ENCODE results near the gene RMRP. TPM values are rescaled to one million over a fixed set of nuclear protein-coding genes. Genes with fewer than 3 reads are reported as not detected.
"Not testable (repeated sequence)": the region's sequence is repeated elsewhere in the genome, so short reads cannot be mapped to it uniquely, and the experiment has no call there.

Gene RMRP
- total RNA-seq, 1 experiment from 2014 or later: 36,790 TPM

DNA sequence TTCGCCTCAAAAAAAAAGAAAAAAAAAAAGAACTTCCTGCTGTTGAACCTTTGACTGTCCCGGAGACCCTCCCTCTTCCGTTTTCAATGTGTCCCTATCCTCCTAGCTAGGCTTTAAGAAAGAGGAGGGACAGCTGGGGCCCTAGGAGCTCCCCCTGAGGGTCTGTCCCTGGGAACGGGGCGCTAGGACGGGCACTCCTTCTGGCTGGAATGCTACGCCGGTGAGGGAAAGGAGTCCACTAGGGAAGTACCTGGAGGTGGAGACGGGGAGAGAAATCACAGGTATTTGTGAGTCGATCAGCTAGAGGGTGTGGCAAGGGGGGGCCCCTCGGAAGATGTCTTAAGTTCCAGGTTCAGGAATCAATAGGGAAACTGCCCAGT lies 11.7 kb downstream of the RMRP start:
- Histone ChIP-seq H3K4me2 (ENCODE audit: low read length) (peak overlapping the region; percentile 90), H3K9me2 (replicated peaks; ENCODE audit: low read length) (no peaks in the 10 kb centered on the region), H3K9me3 (ENCODE audit: low read length) (no peaks in the 10 kb centered on the region), H3F3A (ENCODE audit: low read length, unreplicated experiment) (no peaks in the 10 kb centered on the region), H4K20me1 (ENCODE audit: low read length) (no peaks in the 10 kb centered on the region), H3K4me3 (ENCODE audit: low read length) (peak overlapping the region; percentile 90), H3K27me3 (ENCODE audit: low read length) (no peaks in the 10 kb centered on the region), H3K9ac (ENCODE audit: low read length) (peak overlapping the region; percentile 66), H2AFZ (ENCODE audit: low read length) (peak overlapping the region; percentile 97), H3K79me2 (ENCODE audit: low read length) (no peaks in the 10 kb centered on the region), H3K27ac (ENCODE audit: low read length) (no peak overlapping the region), H3K36me3 (ENCODE audit: low read depth, low read length) (no peaks in the 10 kb centered on the region), H3K4me1 (ENCODE audit: insufficient read depth, low read length) (peaks cover 5% of the 10 kb centered on the region; the same call in 1 of the 2 replicates)
- no peak for ATAC-seq
- ChIA-PET POLR2A (ENCODE audit: unreplicated experiment) (no interaction called here), CTCF (interaction anchor here (0.7 to 1.0 kb wide), 2 partner anchors 14 to 16 kb away, joined by 3 to 5 read pairs; no protein-coding TSS in a partner anchor)
- DNase-seq: peak; percentile 36
- intact Hi-C loops (cut with micrococcal nuclease): loop anchor here (1.0 kb wide), 1 partner anchor 42 kb away; no protein-coding TSS in a partner anchor
- TF ChIP-seq CTCF (conservative IDR thresholded peaks at IDR 0.05; ENCODE audit: low read depth, low read length) (no peak), EZH2 (IDR thresholded peaks at IDR 0.05; ENCODE audit: low read length, unreplicated experiment) (no peak), EZH2phosphoT487 (IDR thresholded peaks at IDR 0.05; ENCODE audit: borderline replicate concordance, low read length) (no peak)
- BruUV-seq (replicated peaks): TSS peak; percentile 83

GRCh38 chr9:35645736-35646135 lies 12.1 kb downstream of the RMRP start:
- ATAC-seq; POLR2A ChIA-PET (ENCODE audit: unreplicated experiment); H4K20me1 ChIP-seq (ENCODE audit: low read length); H3F3A ChIP-seq (ENCODE audit: low read length, unreplicated experiment); H3K9me2 ChIP-seq (replicated peaks; ENCODE audit: low read length); H3K79me2 ChIP-seq (ENCODE audit: low read length); H3K36me3 ChIP-seq (ENCODE audit: low read depth, low read length); BruUV-seq (replicated peaks); H3K27me3 ChIP-seq (ENCODE audit: low read length); H3K27ac ChIP-seq (ENCODE audit: low read length); H3K9me3 ChIP-seq (ENCODE audit: low read length); H3K4me1 ChIP-seq (ENCODE audit: insufficient read depth, low read length); DNase-seq: not testable (repeated sequence)
- peak overlapping the region; percentile 90 for H3K4me3 ChIP-seq (ENCODE audit: low read length)
- intact Hi-C loops (cut with micrococcal nuclease): loop anchor here (1.0 kb wide), 1 partner anchor 41 kb away; no protein-coding TSS in a partner anchor
- peak overlapping the region; percentile 66; the same call in 1 of the 2 replicates for H3K9ac ChIP-seq (ENCODE audit: low read length)
- CTCF ChIA-PET: interaction anchor here (0.7 to 1.0 kb wide), 2 partner anchors 13 to 16 kb away, joined by 3 to 5 read pairs; no protein-coding TSS in a partner anchor
- peak overlapping the region; percentile 90 for H3K4me2 ChIP-seq (ENCODE audit: low read length)
- H2AFZ ChIP-seq (ENCODE audit: low read length): peak overlapping the region; percentile 97; the same call in 1 of the 2 replicates

GRCh38 chr9:35643046-35643445 lies 14.8 kb downstream of the RMRP start:
- Histone ChIP-seq H3K36me3 (ENCODE audit: low read depth, low read length) (no peaks in the 10 kb centered on the region), H2AFZ (ENCODE audit: low read length) (no peak overlapping the region), H4K20me1 (ENCODE audit: low read length) (no peaks in the 10 kb centered on the region), H3K4me2 (ENCODE audit: low read length) (no peak overlapping the region), H3F3A (ENCODE audit: low read length, unreplicated experiment) (no peaks in the 10 kb centered on the region), H3K9me3 (ENCODE audit: low read length) (no peaks in the 10 kb centered on the region), H3K4me1 (ENCODE audit: insufficient read depth, low read length) (peaks cover 5% of the 10 kb centered on the region; the same call in 1 of the 2 replicates), H3K27me3 (ENCODE audit: low read length) (no peaks in the 10 kb centered on the region), H3K27ac (ENCODE audit: low read length) (no peak overlapping the region), H3K4me3 (ENCODE audit: low read length) (no peak overlapping the region), H3K9ac (ENCODE audit: low read length) (no peak overlapping the region), H3K9me2 (replicated peaks; ENCODE audit: low read length) (no peaks in the 10 kb centered on the region), H3K79me2 (ENCODE audit: low read length) (no peaks in the 10 kb centered on the region)
- intact Hi-C loops (cut with micrococcal nuclease): no loop called here
- TF ChIP-seq EZH2phosphoT487 (IDR thresholded peaks at IDR 0.05; ENCODE audit: borderline replicate concordance, low read length): no peak
- TF ChIP-seq CTCF (conservative IDR thresholded peaks at IDR 0.05; ENCODE audit: low read depth, low read length): no peak
- TF ChIP-seq EZH2 (IDR thresholded peaks at IDR 0.05; ENCODE audit: low read length, unreplicated experiment): no peak
- BruUV-seq (replicated peaks): no TSS peak
- CTCF ChIA-PET: no interaction called here
- ATAC-seq: no peak
- POLR2A ChIA-PET (ENCODE audit: unreplicated experiment): no interaction called here
- DNase-seq: no peak

- H2AFZ ChIP-seq (ENCODE audit: low read length); DNase-seq; intact Hi-C loops (cut with micrococcal nuclease); H3K79me2 ChIP-seq (ENCODE audit: low read length); H3K4me1 ChIP-seq (ENCODE audit: insufficient read depth, low read length); ATAC-seq; BruUV-seq (replicated peaks); H3K9me2 ChIP-seq (replicated peaks; ENCODE audit: low read length); H3K27me3 ChIP-seq (ENCODE audit: low read length); H3K27ac ChIP-seq (ENCODE audit: low read length); H3K36me3 ChIP-seq (ENCODE audit: low read depth, low read length); H3K9me3 ChIP-seq (ENCODE audit: low read length); H3K9ac ChIP-seq (ENCODE audit: low read length); H3F3A ChIP-seq (ENCODE audit: low read length, unreplicated experiment); CTCF ChIA-PET; H3K4me3 ChIP-seq (ENCODE audit: low read length); H4K20me1 ChIP-seq (ENCODE audit: low read length); POLR2A ChIA-PET (ENCODE audit: unreplicated experiment); H3K4me2 ChIP-seq (ENCODE audit: low read length): not testable (repeated sequence)
Measured at GRCh38 chr9:35641478-35641877, 16.3 kb downstream of the RMRP start.

DNA sequence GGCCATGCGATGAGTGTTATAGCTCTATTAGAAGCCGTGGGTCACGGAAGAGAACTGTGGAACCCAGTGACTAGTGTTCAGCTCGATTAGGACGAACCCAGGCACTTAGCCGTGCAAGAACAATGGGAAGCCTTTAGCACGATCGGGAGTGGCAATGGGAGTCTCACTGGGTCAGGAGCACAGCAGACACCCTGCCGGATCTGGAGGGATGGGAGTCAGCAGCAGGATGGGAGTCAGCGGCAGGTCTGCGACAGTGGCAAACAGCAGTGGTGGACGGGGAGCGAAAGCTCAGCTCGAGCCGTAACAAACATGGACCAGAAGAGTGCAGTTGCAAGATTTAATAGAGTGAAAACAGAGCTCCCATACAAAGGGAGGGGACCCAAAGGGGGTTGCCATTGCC lies 17.4 kb downstream of the RMRP start:
- H3F3A ChIP-seq (ENCODE audit: low read length, unreplicated experiment); CTCF ChIA-PET; BruUV-seq (replicated peaks); POLR2A ChIA-PET (ENCODE audit: unreplicated experiment); H3K4me2 ChIP-seq (ENCODE audit: low read length); H2AFZ ChIP-seq (ENCODE audit: low read length); H3K9me3 ChIP-seq (ENCODE audit: low read length); H3K27me3 ChIP-seq (ENCODE audit: low read length); H3K4me1 ChIP-seq (ENCODE audit: insufficient read depth, low read length); DNase-seq; H3K4me3 ChIP-seq (ENCODE audit: low read length); H3K79me2 ChIP-seq (ENCODE audit: low read length); H3K27ac ChIP-seq (ENCODE audit: low read length); H4K20me1 ChIP-seq (ENCODE audit: low read length); intact Hi-C loops (cut with micrococcal nuclease); H3K36me3 ChIP-seq (ENCODE audit: low read depth, low read length); H3K9me2 ChIP-seq (replicated peaks; ENCODE audit: low read length); ATAC-seq; H3K9ac ChIP-seq (ENCODE audit: low read length): not testable (repeated sequence)
